HG03095 (cell line): ENCODE results near the gene KIF13A.
"Not testable (repeated sequence)": the region's sequence is repeated elsewhere in the genome, so short reads cannot be mapped to it uniquely, and the experiment has no call there.

Experiments
- ATAC-seq: cut with Tn5 transposase; IDR thresholded peaks from one replicate; pipeline ENCODE4 v1.9.1; 2021; ENCODE audit warnings: moderate library complexity; ENCODE audit not compliant: unreplicated experiment

The KIF13A gene

GRCh38 chr6:17987447-17987696, at the start of gene KIF13A:
Gene KIF13A, minus strand, starts transcription at chr6:17987635. Its CDS starts 172 bp downstream, at chr6:17987463.
- no peak for ATAC-seq

DNA sequence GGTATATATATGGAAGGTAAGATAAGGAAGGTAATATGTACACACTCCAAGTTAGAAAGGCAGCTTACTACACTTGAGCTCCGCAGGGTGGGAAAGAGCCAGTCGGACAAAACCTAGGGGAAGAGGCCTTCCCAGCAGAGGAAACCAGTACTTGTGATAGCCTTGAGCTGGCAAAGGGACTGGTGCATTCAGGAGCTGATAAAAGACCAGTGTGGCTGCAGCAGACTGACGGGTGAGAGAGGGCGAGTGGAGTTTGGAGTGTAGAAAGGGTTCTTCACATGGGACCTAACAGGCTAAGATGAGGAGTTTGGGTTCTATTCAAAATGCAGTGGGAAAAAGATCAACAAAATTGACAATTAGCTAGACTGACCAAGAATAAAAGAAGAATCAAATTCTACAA, 49.3 kb upstream of the KIF13A start:
- ATAC-seq, result no peak

- ATAC-seq, result no peak
Observed at GRCh38 chr6:18035330-18035854, 48.0 kb upstream of the KIF13A start.

DNA sequence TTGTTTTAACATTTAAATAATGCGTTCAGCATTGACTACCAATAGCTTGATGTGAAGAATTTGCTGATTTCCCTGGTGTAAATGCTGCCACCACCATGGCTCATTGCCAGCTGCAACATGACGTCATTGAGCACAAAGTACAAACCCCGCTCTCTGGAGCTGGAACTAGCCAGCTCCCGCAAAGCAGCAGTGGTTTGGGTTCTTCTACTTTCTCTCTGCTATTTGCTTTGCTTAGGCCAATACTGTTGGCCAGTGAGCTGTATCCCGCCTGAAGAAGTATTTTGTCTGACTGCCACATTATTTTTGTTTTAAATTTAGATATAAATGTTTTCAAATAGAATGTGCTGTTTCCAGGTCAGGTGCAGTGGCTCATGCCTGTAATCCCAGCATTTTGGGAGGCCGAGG, 47.4 kb upstream of the KIF13A start:
- no peak for ATAC-seq

DNA sequence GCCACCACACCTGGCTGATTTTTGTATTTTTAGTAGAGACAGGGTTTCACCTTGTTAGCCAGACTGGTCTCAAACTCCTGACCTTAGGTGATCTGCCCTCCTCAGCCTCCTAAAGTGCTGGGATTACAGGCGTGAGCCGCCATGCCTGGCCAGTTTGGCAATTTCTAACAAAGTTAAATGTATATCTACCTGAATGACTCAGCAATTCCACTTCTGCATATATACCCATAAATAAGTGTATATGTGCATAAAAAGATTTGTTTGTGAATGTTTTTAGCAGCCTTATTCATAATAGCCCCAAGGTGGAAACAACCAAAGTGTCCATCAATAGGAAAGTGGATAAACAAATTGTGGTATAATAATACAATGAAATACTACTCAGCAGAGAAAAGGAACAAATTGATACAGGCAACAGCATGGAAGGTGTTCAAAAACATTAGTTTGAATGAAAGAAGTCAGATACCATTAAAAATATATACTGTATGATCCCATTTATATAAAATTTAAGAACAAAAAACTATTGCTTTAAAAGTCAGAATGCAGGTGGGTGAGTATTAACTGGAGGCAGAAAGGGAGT, 44.3 kb upstream of the KIF13A start:
- ATAC-seq, result no peak

- ATAC-seq, result no peak
Observed at GRCh38 chr6:18031189-18031588, 43.8 kb upstream of the KIF13A start.

GRCh38 chr6:18028332-18028731, 40.9 kb upstream of the KIF13A start:
- no peak for ATAC-seq

DNA sequence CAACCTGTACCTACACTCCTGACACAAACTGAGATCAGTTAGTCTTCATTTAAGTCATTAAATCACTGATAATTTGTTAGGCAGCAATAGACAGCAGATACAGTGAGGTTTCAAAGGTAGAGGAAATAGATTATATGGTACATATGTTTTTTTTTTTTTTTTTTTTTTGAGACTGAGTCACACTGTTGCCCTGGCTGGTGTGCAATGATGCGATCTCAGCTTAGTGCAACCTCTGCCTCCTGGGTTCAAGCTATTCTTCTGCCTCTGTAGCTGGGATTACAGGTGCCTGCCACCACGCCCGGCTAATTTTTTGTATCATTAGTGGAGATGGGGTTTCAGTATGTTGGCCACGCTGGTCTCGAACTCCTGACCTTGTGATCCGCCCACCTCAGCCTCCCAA, 38.2 kb upstream of the KIF13A start:
- no peak for ATAC-seq

- ATAC-seq, result no peak
Observed at GRCh38 chr6:18024876-18025275, 37.4 kb upstream of the KIF13A start.

GRCh38 chr6:18023891-18024290, 36.5 kb upstream of the KIF13A start:
- no peak for ATAC-seq

GRCh38 chr6:18022398-18023231, 35.2 kb upstream of the KIF13A start:
- ATAC-seq, result no peak

DNA sequence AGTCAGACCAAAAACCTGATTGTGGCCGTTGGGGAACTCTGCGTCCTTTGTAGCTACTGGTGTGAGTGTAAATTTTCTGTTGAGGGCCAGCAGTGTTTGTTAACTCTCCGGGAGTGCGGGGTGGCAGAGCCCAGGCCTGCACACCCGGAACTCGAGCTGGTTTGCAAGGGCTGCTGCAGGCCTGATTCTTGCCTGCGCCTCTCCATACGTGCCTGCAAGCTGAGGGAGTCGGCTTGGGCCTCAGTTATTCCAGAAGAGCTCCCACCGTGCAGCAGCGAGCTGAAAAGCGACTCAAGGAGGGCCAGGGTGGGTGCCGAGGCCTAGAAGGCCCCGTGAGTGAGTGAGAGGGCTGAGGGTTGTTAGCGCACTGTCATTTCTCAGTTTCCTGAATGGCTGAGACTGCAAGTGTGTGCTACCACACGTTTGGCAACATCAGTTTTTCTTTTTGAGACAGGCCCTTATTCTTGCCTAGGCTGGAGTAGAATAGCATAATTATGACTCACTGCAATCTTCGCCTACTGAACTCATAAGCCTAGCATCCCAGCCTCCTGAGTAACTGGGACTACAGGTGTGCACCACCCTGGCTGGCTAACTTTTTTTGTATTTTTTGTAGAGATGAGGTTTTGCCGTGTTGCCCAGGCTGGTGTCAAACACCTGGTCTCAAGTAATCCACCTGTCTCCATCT, 33.9 kb upstream of the KIF13A start:
- no peak for ATAC-seq

- not testable (repeated sequence) for ATAC-seq
Observed at GRCh38 chr6:18020545-18020944, 33.1 kb upstream of the KIF13A start.

- ATAC-seq, result no peak
Observed at GRCh38 chr6:18019539-18020534, 32.4 kb upstream of the KIF13A start.

GRCh38 chr6:18019133-18019532, 31.7 kb upstream of the KIF13A start:
- not testable (repeated sequence) for ATAC-seq

- ATAC-seq, result no peak
Observed at GRCh38 chr6:18016698-18017097, 29.3 kb upstream of the KIF13A start.

DNA sequence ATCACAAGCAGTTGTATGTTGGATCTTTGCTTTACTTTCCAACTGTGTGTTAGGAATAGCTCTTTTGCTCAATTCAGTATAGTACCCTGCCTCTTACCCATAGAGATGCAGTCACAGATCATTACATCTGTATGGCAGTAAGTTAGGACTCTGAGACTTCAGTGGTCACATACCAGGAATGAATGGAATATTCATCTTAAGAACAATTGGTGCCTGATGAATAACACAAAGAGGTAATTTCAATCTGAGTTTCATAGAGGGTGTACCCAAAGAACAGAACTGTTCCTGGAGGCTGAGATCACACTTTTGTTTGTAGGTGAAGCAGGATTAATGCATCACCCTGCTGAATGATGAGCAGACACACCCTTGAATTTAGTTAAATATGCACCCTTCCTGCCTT, 28.7 kb upstream of the KIF13A start:
- no peak for ATAC-seq

GRCh38 chr6:18011287-18011686, 23.9 kb upstream of the KIF13A start:
- ATAC-seq, result no peak

DNA sequence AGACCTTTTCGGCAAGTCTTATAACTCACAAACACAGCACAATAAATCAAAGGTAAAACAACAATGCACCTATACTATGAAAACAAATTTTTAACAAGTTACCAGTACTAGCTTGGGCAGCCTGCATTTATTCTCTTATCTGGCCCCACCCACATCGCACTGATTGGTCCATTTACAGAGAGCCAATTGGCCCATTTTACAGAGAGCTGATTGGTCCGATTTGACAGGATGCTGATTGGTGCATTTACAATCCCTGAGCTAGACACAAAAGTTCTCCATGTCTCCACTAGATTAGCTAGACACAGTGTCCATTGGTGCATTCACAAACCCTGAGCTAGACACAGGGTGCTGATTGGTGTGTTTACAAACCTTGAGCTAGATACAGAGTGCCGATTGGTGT, 23.1 kb upstream of the KIF13A start:
- ATAC-seq, result not testable (repeated sequence)

- no peak for ATAC-seq
Observed at GRCh38 chr6:18004256-18004985, 17.0 kb upstream of the KIF13A start.
